Esophagus muscularis mucosa (tissue), 4 donors: Measurements from ENCODE around the gene ST7L.

Source experiments
- EP300 ChIP-seq: sonication (generic); formaldehyde crosslinking; IDR thresholded peaks from one replicate; pipeline ENCODE4 v1.6.1; 2017; ENCODE audit warnings: antibody characterized with exemption
- POLR2A ChIP-seq: fragments of 450-650 bp; IDR thresholded peaks from one replicate; pipeline ENCODE4 v1.6.1; 2017; ENCODE audit warnings: antibody characterized with exemption, moderate library complexity, mild to moderate bottlenecking, low read depth
- POLR2AphosphoS5 ChIP-seq, 2 donors: sonication (generic); formaldehyde crosslinking; IDR thresholded peaks; one replicate each; pipeline ENCODE4 v1.6.1; 2017; ENCODE audit warnings: antibody characterized with exemption in 2 of 2
- TF ChIP-seq, protein P1 (sequence below), 3 experiments: fragments of 200-600 bp in 2 of 3; fragments of 450-650 bp in 1 of 3; sonication (generic) in 2 of 3; IDR thresholded peaks; one replicate each; pipeline ENCODE4 v1.5.1; 2017 to 2019; ENCODE audit warnings: antibody characterized with exemption in 3 of 3, mild to moderate bottlenecking in 2 of 3, moderate library complexity in 1 of 3

DNA sequence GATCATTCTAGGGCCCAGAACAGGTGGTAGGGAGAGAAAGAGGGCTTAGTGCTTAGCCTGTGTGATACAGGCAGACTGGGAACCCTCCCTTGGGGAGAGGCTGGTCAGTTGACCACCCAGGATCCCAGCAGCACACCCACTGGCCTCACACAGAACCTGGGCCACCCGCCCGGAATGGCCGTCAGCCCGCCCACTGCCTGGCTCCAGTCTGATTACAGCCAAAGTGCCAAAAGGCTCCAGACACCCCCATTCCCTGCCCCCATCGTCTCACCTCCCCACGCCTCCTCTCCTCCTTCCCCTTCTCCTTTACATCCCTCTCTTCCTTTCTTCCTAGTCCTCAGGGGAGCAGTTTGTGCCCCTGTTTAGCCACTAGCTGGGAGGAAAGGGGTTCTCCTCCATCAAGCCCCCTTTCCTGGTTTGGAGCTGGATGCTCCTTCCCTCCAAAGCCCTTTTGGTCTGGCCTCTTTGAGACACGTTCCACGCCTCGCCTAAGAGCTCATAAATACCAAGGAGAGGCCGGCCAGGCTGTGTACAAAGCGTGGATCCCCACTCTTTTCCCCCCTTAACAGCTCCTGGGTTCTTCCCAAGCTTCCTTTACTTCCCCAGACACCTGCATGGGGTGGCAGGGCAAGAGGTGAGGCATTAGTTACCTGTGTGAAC lies 114.8 kb downstream of the ST7L start:
- TF ChIP-seq POLR2A (no peak), POLR2AphosphoS5 (IDR thresholded peaks at IDR 0.05) (no peak), EP300 (no peak)
- TF ChIP-seq, protein P1, sequence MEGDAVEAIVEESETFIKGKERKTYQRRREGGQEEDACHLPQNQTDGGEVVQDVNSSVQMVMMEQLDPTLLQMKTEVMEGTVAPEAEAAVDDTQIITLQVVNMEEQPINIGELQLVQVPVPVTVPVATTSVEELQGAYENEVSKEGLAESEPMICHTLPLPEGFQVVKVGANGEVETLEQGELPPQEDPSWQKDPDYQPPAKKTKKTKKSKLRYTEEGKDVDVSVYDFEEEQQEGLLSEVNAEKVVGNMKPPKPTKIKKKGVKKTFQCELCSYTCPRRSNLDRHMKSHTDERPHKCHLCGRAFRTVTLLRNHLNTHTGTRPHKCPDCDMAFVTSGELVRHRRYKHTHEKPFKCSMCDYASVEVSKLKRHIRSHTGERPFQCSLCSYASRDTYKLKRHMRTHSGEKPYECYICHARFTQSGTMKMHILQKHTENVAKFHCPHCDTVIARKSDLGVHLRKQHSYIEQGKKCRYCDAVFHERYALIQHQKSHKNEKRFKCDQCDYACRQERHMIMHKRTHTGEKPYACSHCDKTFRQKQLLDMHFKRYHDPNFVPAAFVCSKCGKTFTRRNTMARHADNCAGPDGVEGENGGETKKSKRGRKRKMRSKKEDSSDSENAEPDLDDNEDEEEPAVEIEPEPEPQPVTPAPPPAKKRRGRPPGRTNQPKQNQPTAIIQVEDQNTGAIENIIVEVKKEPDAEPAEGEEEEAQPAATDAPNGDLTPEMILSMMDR (IDR thresholded peaks at IDR 0.05), result no peak
